HCT116 (cell line): ENCODE data around the gene CTR9. TPM values are rescaled to one million over a fixed set of nuclear protein-coding genes. Genes with fewer than 3 reads are reported as not detected.

ENCODE experiments used
- ATAC-seq: fragments of 200-7000 bp; cut with Tn5 transposase; 2 replicates; pipeline ENCODE4 v1.9.1; 2020; ENCODE audit warnings: mild to moderate bottlenecking, moderate library complexity
- BruUV-seq: library from RNA; stranded (reverse); fragments of 400-500 nt; replicated peaks from 2 replicates; lab custom pipeline; 2021; lab: Mats Ljungman, UMichigan
- CTCF ChIA-PET: fragments of 300-600 bp; sonication (Branson Sonifier 250); formaldehyde crosslinking; loops from one replicate; lab custom pipeline; 2021; ENCODE audit warnings: antibody characterized with exemption; lab: Charles Lee
- POLR2A ChIA-PET: fragments of 300-600, 350-600 bp; sonication (Branson Sonifier 250); formaldehyde crosslinking; loops from one replicate; lab custom pipeline; 2021; ENCODE audit warnings: antibody characterized with exemption; lab: Charles Lee
- RAD21 ChIA-PET, 2 experiments: fragments of 300-600 bp; sonication (Branson Sonifier 250); formaldehyde crosslinking; loops; one replicate each; lab custom pipeline; 2023; ENCODE audit warnings: low total read pairs in 2 of 2; ENCODE audit not compliant: uncharacterized antibody in 2 of 2, unreplicated experiment in 2 of 2, low non-redundant PET in 1 of 2; lab: Charles Lee
- DNase-seq: peaks from one replicate; pipeline ENCODE4 v3.0.0-alpha.2; 2010; ENCODE audit warnings: low read depth, low spot score
- H2AFZ ChIP-seq: fragments of 200-600 bp; shearing (Covaris generic), sonication (generic); 2 replicates; pipeline ENCODE4 v1.6.1; 2017; ENCODE audit warnings: low read depth, mixed run types, mixed read lengths, antibody characterized with exemption, low read length; ENCODE audit not compliant: poor library complexity, severe bottlenecking
- H3K27ac ChIP-seq: 2 replicates; pipeline ENCODE4 v1.5.1; 2012; ENCODE audit warnings: low read depth, low read length
- H3K27me3 ChIP-seq: fragments of 200-600 bp; sonication (generic); 2 replicates; pipeline ENCODE4 v1.6.1; 2016; ENCODE audit warnings: mixed run types, low read length, mixed read lengths; ENCODE audit not compliant: insufficient read depth
- H3K36me3 ChIP-seq, 2 experiments: fragments of 200-500 bp in 1 of 2; fragments of 200-600 bp in 1 of 2; sonication (Bioruptor generic) in 1 of 2; sonication (generic) in 1 of 2; 2 replicates each; pipeline versions ENCODE4 v1.5.1 to v1.6.1; 2014 to 2016; ENCODE audit warnings: low read length in 2 of 2, inconsistent platforms in 1 of 2, mixed read lengths in 1 of 2, mixed run types in 1 of 2; ENCODE audit not compliant: insufficient read depth in 2 of 2, control insufficient read depth in 1 of 2
- H3K4me1 ChIP-seq, 2 experiments: fragments of 200-600 bp in 1 of 2; sonication (generic) in 1 of 2; 2 replicates each; pipeline versions ENCODE4 v1.5.1 to v1.6.1; 2012 to 2017; ENCODE audit warnings: low read length in 2 of 2, inconsistent platforms in 1 of 2, mild to moderate bottlenecking in 1 of 2, mixed read lengths in 1 of 2, mixed run types in 1 of 2, moderate library complexity in 1 of 2; ENCODE audit not compliant: insufficient read depth in 2 of 2, control insufficient read depth in 1 of 2
- H3K4me2 ChIP-seq: fragments of 200-600 bp; sonication (generic); 2 replicates; pipeline ENCODE4 v1.6.1; 2017; ENCODE audit warnings: mixed run types, low read length, mixed read lengths
- H3K4me3 ChIP-seq, 2 experiments: fragments of 200-600 bp in 1 of 2; sonication (generic) in 1 of 2; replicated peaks in 1 of 2; 2 replicates each; pipeline ENCODE4 v1.5.1; 2011 to 2016; ENCODE audit warnings: low read length in 2 of 2, control low read depth in 1 of 2, low read depth in 1 of 2, mild to moderate bottlenecking in 1 of 2, mixed read lengths in 1 of 2, mixed run types in 1 of 2
- H3K79me2 ChIP-seq: fragments of 200-600 bp; sonication (generic); 2 replicates; pipeline ENCODE4 v1.6.1; 2017; ENCODE audit warnings: mild to moderate bottlenecking, mixed run types, low read length, moderate library complexity, mixed read lengths; ENCODE audit not compliant: insufficient read depth
- H3K9ac ChIP-seq: fragments of 200-600 bp; sonication (generic); 2 replicates; pipeline ENCODE4 v1.6.1; 2016; ENCODE audit warnings: low read length, mixed read lengths
- H3K9me2 ChIP-seq: fragments of 200-600 bp; sonication (generic), shearing (Covaris generic); 2 replicates; pipeline ENCODE4 v1.6.1; 2017; ENCODE audit warnings: mixed run types, mild to moderate bottlenecking, moderate library complexity; ENCODE audit not compliant: insufficient read depth
- H3K9me3 ChIP-seq, 2 experiments: fragments of 200-500 bp in 1 of 2; fragments of 200-600 bp in 1 of 2; sonication (Bioruptor generic) in 1 of 2; sonication (generic) in 1 of 2; 2 replicates each; pipeline ENCODE4 v1.6.1; 2014 to 2017; ENCODE audit warnings: low read length in 2 of 2, mixed read lengths in 2 of 2, inconsistent platforms in 1 of 2, low read depth in 1 of 2, mild to moderate bottlenecking in 1 of 2, mixed run types in 1 of 2, moderate library complexity in 1 of 2; ENCODE audit not compliant: control insufficient read depth in 1 of 2, insufficient read depth in 1 of 2
- H4K20me1 ChIP-seq: fragments of 200-600 bp; sonication (generic), shearing (Covaris generic); 2 replicates; pipeline ENCODE4 v1.6.1; 2017; ENCODE audit warnings: mixed run types, mild to moderate bottlenecking, moderate library complexity; ENCODE audit not compliant: insufficient read depth
- ATF3 ChIP-seq: IDR thresholded peaks from 2 replicates; pipeline ENCODE4 v1.6.1; 2012
- CBX3 ChIP-seq: IDR thresholded peaks from 2 replicates; pipeline ENCODE4 v1.6.1; 2012; ENCODE audit warnings: low read depth
- EGR1 ChIP-seq: IDR thresholded peaks from 2 replicates; pipeline ENCODE4 v1.6.1; 2012; ENCODE audit warnings: low read depth
- ELF1 ChIP-seq: IDR thresholded peaks from 2 replicates; pipeline ENCODE4 v1.6.1; 2012; ENCODE audit warnings: low read depth, borderline replicate concordance
- EZH2 ChIP-seq: fragments of 200-600 bp; sonication (generic); IDR thresholded peaks from 2 replicates; pipeline ENCODE4 v1.6.1; 2017; ENCODE audit warnings: antibody characterized with exemption, mixed run types
- JUND ChIP-seq: IDR thresholded peaks from 2 replicates; pipeline ENCODE4 v1.6.1; 2012
- MAX ChIP-seq: IDR thresholded peaks from 2 replicates; pipeline ENCODE4 v1.6.1; 2012
- POLR2A ChIP-seq: IDR thresholded peaks from 2 replicates; pipeline ENCODE4 v1.7.0; 2011; ENCODE audit warnings: borderline replicate concordance; ENCODE audit not compliant: insufficient read depth, insufficient read length; ENCODE audit errors: extremely low read depth
- POLR2AphosphoS5 ChIP-seq: IDR thresholded peaks from 2 replicates; pipeline ENCODE4 v1.6.1; 2011; ENCODE audit warnings: mild to moderate bottlenecking, low read depth, low read length, moderate library complexity
- RAD21 ChIP-seq: IDR thresholded peaks from 2 replicates; pipeline ENCODE4 v1.6.1; 2012; ENCODE audit warnings: low read depth, mild to moderate bottlenecking
- SIN3A ChIP-seq: IDR thresholded peaks from 2 replicates; pipeline ENCODE4 v1.6.1; 2012; ENCODE audit warnings: low read depth
- SP1 ChIP-seq: IDR thresholded peaks from 2 replicates; pipeline ENCODE4 v1.6.1; 2012; ENCODE audit warnings: low read depth
- SRF ChIP-seq: IDR thresholded peaks from 2 replicates; pipeline ENCODE4 v1.6.1; 2012; ENCODE audit warnings: low read depth
- YY1 ChIP-seq: IDR thresholded peaks from 2 replicates; pipeline ENCODE4 v1.6.1; 2011; ENCODE audit warnings: low read length, low read depth, moderate library complexity, mild to moderate bottlenecking; ENCODE audit not compliant: insufficient replicate concordance; ENCODE audit errors: extremely low read depth
- ZBTB33 ChIP-seq: IDR thresholded peaks from 2 replicates; pipeline ENCODE4 v1.6.1; 2011; ENCODE audit warnings: mild to moderate bottlenecking, low read length, moderate library complexity; ENCODE audit not compliant: insufficient replicate concordance; ENCODE audit errors: extremely low read depth
- ZNF274 ChIP-seq: fragments of 200-500 bp; sonication (Bioruptor generic); IDR thresholded peaks from 2 replicates; pipeline ENCODE4 v1.6.1; 2014; ENCODE audit warnings: mild to moderate bottlenecking, low read depth, low read length, inconsistent platforms
- intact Hi-C: fragments of 100-400 bp; cut with micrococcal nuclease; formaldehyde crosslinking; loops from 2 replicates; pipeline ENCODE4 v1.10.0; 2022
- total RNA-seq: library from RNA; stranded (reverse); gene quantifications from one replicate; pipeline ENCODE4 v1.2.1, GENCODE V29; 2021; ENCODE audit not compliant: unreplicated experiment

Gene CTR9
- total RNA-seq, 1 experiment from 2014 or later = 68.4 TPM

- H3K9me3 ChIP-seq = no peaks in the 10 kb centered on the region
- no peak overlapping the region for H3K9ac ChIP-seq
- ChIA-PET CTCF (no interaction called here), POLR2A (no interaction called here), RAD21 (no interaction called here)
- TF ChIP-seq POLR2A = no peak
- no peak for TF ChIP-seq ZBTB33
- no peak for TF ChIP-seq YY1
- no peak for TF ChIP-seq MAX
- no peak for TF ChIP-seq ELF1
- TF ChIP-seq CBX3 = no peak
- no peak for TF ChIP-seq POLR2AphosphoS5
- TF ChIP-seq SRF = no peak
- TF ChIP-seq EGR1 = no peak
- no peak for TF ChIP-seq ATF3
- no peak for TF ChIP-seq RAD21
- TF ChIP-seq SP1 = no peak
- TF ChIP-seq SIN3A = no peak
- no peak for TF ChIP-seq JUND
- no peak for TF ChIP-seq ZNF274
- TF ChIP-seq EZH2 = no peak
- H3K9me2 ChIP-seq = no peaks in the 10 kb centered on the region
- intact Hi-C loops = no loop called here
- no peaks in the 10 kb centered on the region for H4K20me1 ChIP-seq
- H3K4me3 ChIP-seq = no peak overlapping the region
- H3K79me2 ChIP-seq = no peaks in the 10 kb centered on the region
- no peaks in the 10 kb centered on the region for H3K27me3 ChIP-seq
- H3K36me3 ChIP-seq = no peaks in the 10 kb centered on the region
- H2AFZ ChIP-seq = no peak overlapping the region
- H3K27ac ChIP-seq = no peak overlapping the region
- no peaks in the 10 kb centered on the region for H3K4me1 ChIP-seq
- BruUV-seq = no TSS peak
- no peak for ATAC-seq
- no peak overlapping the region for H3K4me2 ChIP-seq
- no peak for DNase-seq
Measured at GRCh38 chr11:10828402-10828801, 77.4 kb downstream of the CTR9 start.
